Esophagus squamous epithelium (tissue), 5 donors: ENCODE data around the gene USP10. TPM values are rescaled to one million over a fixed set of nuclear protein-coding genes. Genes with fewer than 3 reads are reported as not detected.
A peak's percentile ranks its signal among the peaks of the same experiment; 100 is the strongest.

Source experiments
- DNase-seq: peaks from one replicate; lab custom pipeline; 2025; lab: John Stamatoyannopoulos, UW
- H3K27ac ChIP-seq, 4 donors: fragments of 200-600 bp; sonication (generic); one replicate each; pipeline ENCODE4 v1.5.1; 2016 to 2019; ENCODE audit warnings: mild to moderate bottlenecking in 1 of 4
- H3K27me3 ChIP-seq, 4 donors: fragments of 200-600 bp; sonication (generic); 1 replicate in 3 of 4; 2 replicates in 1 of 4; pipeline versions ENCODE4 v1.5.1 to v1.6.0; 2017 to 2021; ENCODE audit warnings: antibody characterized with exemption in 1 of 4
- H3K36me3 ChIP-seq, 3 donors: fragments of 200-600 bp; sonication (generic); one replicate each; pipeline ENCODE4 v1.5.1; 2016 to 2019
- H3K4me1 ChIP-seq, 3 donors: fragments of 200-600 bp; sonication (generic); one replicate each; pipeline ENCODE4 v1.5.1; 2017 to 2019
- H3K4me3 ChIP-seq, 4 donors: fragments of 200-600 bp; sonication (generic); 1 replicate in 3 of 4; 2 replicates in 1 of 4; pipeline ENCODE4 v1.5.1; 2016 to 2019; ENCODE audit warnings: mild to moderate bottlenecking in 2 of 4, moderate library complexity in 1 of 4
- H3K9me3 ChIP-seq, 3 donors: fragments of 200-600 bp; sonication (generic); one replicate each; pipeline ENCODE4 v1.5.1; 2016 to 2019
- POLR2A ChIP-seq, 4 donors: fragments of 450-650 bp; IDR thresholded peaks; one replicate each; pipeline ENCODE4 v1.6.1; 2017; ENCODE audit warnings: antibody characterized with exemption in 4 of 4, mild to moderate bottlenecking in 4 of 4, moderate library complexity in 3 of 4
- WGBS, 2 donors: methylation state at CpG; one replicate each; pipeline ENCODE4 v1.1.5; 2018; 5-methylcytosine and 5-hydroxymethylcytosine counted together
- intact Hi-C: fragments of 100-400 bp; cut with DNase I; formaldehyde crosslinking; loops from one replicate; pipeline ENCODE4 v1.15.0; 2022
- total RNA-seq, 4 donors: library from RNA; depleted of rRNA; stranded (reverse); fragments of >200 nt; gene quantifications; one replicate each; pipeline ENCODE4 v1.1.0, GENCODE V29; 2016
- TF ChIP-seq, protein P1 (sequence below), 6 experiments: fragments of 450-650 bp in 4 of 6; fragments of 200-600 bp in 2 of 6; sonication (generic) in 2 of 6; IDR thresholded peaks; one replicate each; pipeline ENCODE4 v1.5.1; 2016 to 2019; ENCODE audit warnings: antibody characterized with exemption in 6 of 6, mild to moderate bottlenecking in 4 of 6, moderate library complexity in 4 of 6
- donor health status: DM: yes; HTN: yes; CAD: no.

Gene USP10
- total RNA-seq, 4 donors from 2014 or later, result 44.7 to 71.5 (median 56.0) TPM

DNA sequence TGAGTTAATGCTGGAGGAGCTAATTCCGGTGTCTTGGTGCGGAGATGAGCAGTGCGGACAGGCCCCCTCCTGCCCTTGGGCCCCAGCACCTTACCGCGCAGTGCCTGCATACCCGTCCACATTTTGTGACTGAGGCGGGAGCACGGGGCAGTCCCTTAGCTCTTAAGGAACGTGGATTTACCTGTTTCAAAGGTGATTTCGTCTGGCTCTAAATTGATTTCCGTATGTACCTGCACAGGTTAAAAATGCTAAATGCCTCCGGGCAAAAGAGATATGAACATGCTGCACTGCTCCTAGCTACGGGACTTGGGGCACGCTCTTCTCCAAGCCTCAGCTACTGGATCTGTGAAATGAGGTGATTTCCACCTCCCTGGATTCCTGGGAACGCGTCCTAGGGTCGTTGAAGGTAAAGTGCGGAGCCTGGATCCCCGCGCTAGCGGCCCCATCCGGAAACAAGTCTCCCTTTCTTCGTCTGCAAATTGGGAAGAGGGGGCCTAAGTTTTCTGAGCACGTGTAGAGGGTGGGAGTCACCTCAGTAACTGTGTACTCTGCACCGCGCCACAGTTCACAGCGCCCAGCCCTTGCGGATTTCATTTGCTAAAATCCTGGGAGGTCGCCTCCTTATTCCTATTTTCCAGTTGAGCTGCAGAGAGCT, 119.3 kb downstream of the USP10 start:
- peaks cover 0 to 70% (median 0%) of the 10 kb centered on the region in 4 donors for H3K27me3 ChIP-seq
- H3K9me3 ChIP-seq, result no peaks in the 10 kb centered on the region
- WGBS, 2 donors, result 34 to 51% methylated on average over 19 to 23 of the region's 29 CpGs
- no peak for DNase-seq
- H3K27ac ChIP-seq, result peak overlapping the region in 3 of 4 donors; percentile 38 to 93 (median 90)
- no peaks in the 10 kb centered on the region for H3K36me3 ChIP-seq
- intact Hi-C loops, result no loop called here
- H3K4me1 ChIP-seq, result peaks cover 14 to 43% (median 14%) of the 10 kb centered on the region in 3 donors
- H3K4me3 ChIP-seq, result peak overlapping the region in 3 of 4 donors; percentile 55 to 65 (median 62)
- TF ChIP-seq POLR2A (IDR thresholded peaks at IDR 0.05), result no peak
- TF ChIP-seq, protein P1, sequence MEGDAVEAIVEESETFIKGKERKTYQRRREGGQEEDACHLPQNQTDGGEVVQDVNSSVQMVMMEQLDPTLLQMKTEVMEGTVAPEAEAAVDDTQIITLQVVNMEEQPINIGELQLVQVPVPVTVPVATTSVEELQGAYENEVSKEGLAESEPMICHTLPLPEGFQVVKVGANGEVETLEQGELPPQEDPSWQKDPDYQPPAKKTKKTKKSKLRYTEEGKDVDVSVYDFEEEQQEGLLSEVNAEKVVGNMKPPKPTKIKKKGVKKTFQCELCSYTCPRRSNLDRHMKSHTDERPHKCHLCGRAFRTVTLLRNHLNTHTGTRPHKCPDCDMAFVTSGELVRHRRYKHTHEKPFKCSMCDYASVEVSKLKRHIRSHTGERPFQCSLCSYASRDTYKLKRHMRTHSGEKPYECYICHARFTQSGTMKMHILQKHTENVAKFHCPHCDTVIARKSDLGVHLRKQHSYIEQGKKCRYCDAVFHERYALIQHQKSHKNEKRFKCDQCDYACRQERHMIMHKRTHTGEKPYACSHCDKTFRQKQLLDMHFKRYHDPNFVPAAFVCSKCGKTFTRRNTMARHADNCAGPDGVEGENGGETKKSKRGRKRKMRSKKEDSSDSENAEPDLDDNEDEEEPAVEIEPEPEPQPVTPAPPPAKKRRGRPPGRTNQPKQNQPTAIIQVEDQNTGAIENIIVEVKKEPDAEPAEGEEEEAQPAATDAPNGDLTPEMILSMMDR (IDR thresholded peaks at IDR 0.05), result no peak

DNA sequence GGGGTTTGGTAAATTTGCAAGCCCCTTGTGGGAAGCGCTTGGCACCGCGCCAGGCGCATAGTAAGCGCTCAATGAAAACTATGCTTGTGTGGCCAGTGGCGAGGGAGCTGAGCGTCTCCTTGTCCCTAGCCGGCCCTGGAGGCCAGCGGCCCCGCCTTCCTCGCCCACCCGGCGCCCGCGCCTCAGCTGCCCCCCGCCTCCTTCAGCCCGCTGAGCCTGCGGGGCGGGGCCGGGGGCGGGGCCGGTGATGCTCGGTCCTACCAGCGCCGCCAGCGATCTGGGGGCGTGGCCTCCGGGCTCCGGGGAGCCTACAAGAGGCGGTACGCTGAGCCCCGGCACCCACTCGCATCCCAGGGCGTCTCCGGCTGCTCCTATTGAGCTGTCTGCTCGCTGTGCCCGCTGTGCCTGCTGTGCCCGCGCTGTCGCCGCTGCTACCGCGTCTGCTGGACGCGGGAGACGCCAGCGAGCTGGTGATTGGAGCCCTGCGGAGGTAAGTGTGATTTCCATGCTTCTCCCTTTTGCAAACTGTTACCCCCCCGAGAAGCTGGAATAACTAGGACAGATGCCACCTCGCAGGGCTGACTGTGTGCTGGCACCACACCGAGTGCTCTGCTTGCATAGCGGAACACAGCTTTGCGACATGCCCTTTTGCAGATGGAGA, 120.0 kb downstream of the USP10 start, which contains the start of gene CRISPLD2:
TSS of gene CRISPLD2 (plus strand) at position 342 of the 661 bp plus-strand sequence. CDS start 18,511 bp downstream, outside the sequence.
- Histone ChIP-seq H3K4me1 (peaks cover 14 to 49% (median 14%) of the 10 kb centered on the region in 3 donors), H3K4me3 (peak within 1 kb of the TSS; percentile 33 to 65 (median 58)), H3K27ac (peak within 1 kb of the TSS; percentile 52 to 93 (median 92)), H3K9me3 (no peaks in the 10 kb centered on the region), H3K36me3 (no peaks in the 10 kb centered on the region), H3K27me3 (peaks cover 0 to 69% (median 0%) of the 10 kb centered on the region in 4 donors)
- intact Hi-C loops, result no loop called here
- DNase-seq, result peak; percentile 49
- TF ChIP-seq, protein P1 (IDR thresholded peaks at IDR 0.05), result peak in 1 of 6 experiments; percentile 9
- peak in 2 of 4 donors; percentile 94 to 98 for TF ChIP-seq POLR2A (IDR thresholded peaks at IDR 0.05)
- WGBS, 2 donors, result 3 to 14% methylated on average over 4 to 6 of the region's 53 CpGs

DNA sequence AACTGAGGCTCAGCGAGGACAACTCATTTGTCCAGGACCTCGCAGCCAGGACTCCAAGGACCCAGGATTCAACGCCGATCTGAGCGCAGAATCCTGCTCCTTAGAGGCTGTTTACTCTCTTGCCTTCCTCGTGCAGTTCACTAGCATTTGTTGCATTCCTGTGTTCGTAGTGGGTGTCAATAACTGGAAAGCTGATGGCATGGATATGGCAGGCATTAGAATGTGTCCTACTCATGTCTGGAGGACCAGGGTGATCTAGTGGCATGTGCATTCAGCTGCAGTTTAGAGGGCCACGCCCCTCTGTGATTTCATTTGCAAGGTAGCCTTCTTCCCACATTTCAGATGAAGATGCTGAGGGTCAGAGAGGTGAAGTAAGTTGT, 120.5 kb downstream of the USP10 start:
- 12 to 47% methylated on average over 6 to 7 of the region's 8 CpGs for WGBS, 2 donors
- Histone ChIP-seq H3K36me3 (no peaks in the 10 kb centered on the region), H3K9me3 (no peaks in the 10 kb centered on the region), H3K4me1 (peaks cover 14 to 54% (median 14%) of the 10 kb centered on the region in 3 donors), H3K27ac (peak overlapping the region; percentile 52 to 93 (median 92)), H3K4me3 (peak overlapping the region; percentile 33 to 65 (median 58)), H3K27me3 (peaks cover 0 to 65% (median 0%) of the 10 kb centered on the region in 4 donors)
- TF ChIP-seq, protein P1 (IDR thresholded peaks at IDR 0.05), result no peak
- TF ChIP-seq POLR2A (IDR thresholded peaks at IDR 0.05), result no peak
- DNase-seq, result no peak
- intact Hi-C loops, result no loop called here

GRCh38 chr16:84820771-84821170, 121.0 kb downstream of the USP10 start:
- H3K36me3 ChIP-seq, result no peaks in the 10 kb centered on the region
- peaks cover 14 to 58% (median 16%) of the 10 kb centered on the region in 3 donors for H3K4me1 ChIP-seq
- intact Hi-C loops, result no loop called here
- H3K9me3 ChIP-seq, result no peaks in the 10 kb centered on the region
- H3K4me3 ChIP-seq, result peak overlapping the region; percentile 33 to 65 (median 58)
- no peak for DNase-seq
- WGBS, 2 donors, result 49 to 64% methylated on average over 10 to 12 of the region's 12 CpGs
- H3K27me3 ChIP-seq, result peaks cover 0 to 61% (median 0%) of the 10 kb centered on the region in 4 donors
- no peak for TF ChIP-seq POLR2A (IDR thresholded peaks at IDR 0.05)
- TF ChIP-seq, protein P1 (IDR thresholded peaks at IDR 0.05), result no peak
- peak overlapping the region; percentile 52 to 93 (median 92) for H3K27ac ChIP-seq
